ENCODE data around the gene SGCG. TPM values are rescaled to one million over a fixed set of nuclear protein-coding genes. Genes with fewer than 3 reads are reported as not detected.

Gene SGCG
- not detected in 2 replicates for total RNA-seq (2014; rRNA removed; shearing (Covaris generic))
- not detected in 2 replicates for total RNA-seq (2022)
- not detected for Bru-seq, nascent RNA
- BruChase-seq, experiment 1, labeled RNA remaining after a 6-hour chase = not detected
- BruChase-seq, experiment 2, labeled RNA remaining after a 2-hour chase = not detected
- long read RNA-seq = 0 reads

GRCh38 chr13:23180711-23181110 is at the start of gene SGCG:
TSS of gene SGCG (plus strand) at chr13:23180979. CDS start at chr13:23203695, 22,716 bp downstream.
- no peak within 1 kb of the TSS for H3K4me2 ChIP-seq (ENCODE audit: low read length)
- no peaks in the 10 kb centered on the region for H3K4me1 ChIP-seq (ENCODE audit: insufficient read depth, low read length, poor library complexity, severe bottlenecking)
- intact Hi-C loops (cut with micrococcal nuclease; ENCODE audit: unreplicated experiment) = no loop called here
- POLR2A ChIA-PET = no interaction called here
- no peak within 1 kb of the TSS for H3K4me3 ChIP-seq (ENCODE audit: low read depth, low read length, poor library complexity, severe bottlenecking)
- BruUV-seq (replicated peaks) = no TSS peak
- H3K79me2 ChIP-seq (ENCODE audit: insufficient read depth, low read depth, low read length) = no peaks in the 10 kb centered on the region
- no peaks in the 10 kb centered on the region for H3K9me2 ChIP-seq (ENCODE audit: insufficient read depth, low read length)
- H2AFZ ChIP-seq (ENCODE audit: low read length) = no peak within 1 kb of the TSS
- H4K20me1 ChIP-seq (ENCODE audit: insufficient read depth, low read length) = no peaks in the 10 kb centered on the region
- CTCF ChIA-PET (ENCODE audit: unreplicated experiment) = no interaction called here
- no peaks in the 10 kb centered on the region for H3K9me3 ChIP-seq (ENCODE audit: low read length)
- no peak within 1 kb of the TSS for H3K27ac ChIP-seq (ENCODE audit: low read depth, low read length, poor library complexity, severe bottlenecking)
- DNase-seq (ENCODE audit: low spot score) = no peak
- no peaks in the 10 kb centered on the region for H3K36me3 ChIP-seq (ENCODE audit: insufficient read depth, low read length)
- TF ChIP-seq EZH2phosphoT487 (IDR thresholded peaks at IDR 0.05; ENCODE audit: borderline replicate concordance, low read depth, low read length) (no peak), CTCF (conservative IDR thresholded peaks at IDR 0.05; ENCODE audit: low read length) (no peak)

- CTCF ChIA-PET (ENCODE audit: unreplicated experiment) = no interaction called here
- POLR2A ChIA-PET = no interaction called here
Measured at GRCh38 chr13:23134542-23134941, 46.2 kb upstream of the SGCG start.

More at GRCh38 chr13:23134542-23134941, 46.2 kb upstream of the SGCG start:
- intact Hi-C loops (cut with micrococcal nuclease; ENCODE audit: unreplicated experiment) = no loop called here
- Histone ChIP-seq H2AFZ (ENCODE audit: low read length) (no peak overlapping the region), H3K9me3 (ENCODE audit: low read length) (no peaks in the 10 kb centered on the region), H3K4me2 (ENCODE audit: low read length) (no peak overlapping the region), H3K27ac (ENCODE audit: low read depth, low read length, poor library complexity, severe bottlenecking) (no peak overlapping the region), H3K9me2 (ENCODE audit: insufficient read depth, low read length) (no peaks in the 10 kb centered on the region), H3K4me3 (ENCODE audit: low read depth, low read length, poor library complexity, severe bottlenecking) (no peak overlapping the region), H3K79me2 (ENCODE audit: insufficient read depth, low read depth, low read length) (no peaks in the 10 kb centered on the region), H3K36me3 (ENCODE audit: insufficient read depth, low read length) (no peaks in the 10 kb centered on the region), H3K4me1 (ENCODE audit: insufficient read depth, low read length, poor library complexity, severe bottlenecking) (no peaks in the 10 kb centered on the region), H4K20me1 (ENCODE audit: insufficient read depth, low read length) (no peaks in the 10 kb centered on the region)
- no peak for DNase-seq (ENCODE audit: low spot score)
- BruUV-seq (replicated peaks) = no TSS peak
- TF ChIP-seq CTCF (conservative IDR thresholded peaks at IDR 0.05; ENCODE audit: low read length) (no peak), EZH2phosphoT487 (IDR thresholded peaks at IDR 0.05; ENCODE audit: borderline replicate concordance, low read depth, low read length) (no peak)
